Measurements from ENCODE around the gene EWSR1.

EWSR1 gene

DNA sequence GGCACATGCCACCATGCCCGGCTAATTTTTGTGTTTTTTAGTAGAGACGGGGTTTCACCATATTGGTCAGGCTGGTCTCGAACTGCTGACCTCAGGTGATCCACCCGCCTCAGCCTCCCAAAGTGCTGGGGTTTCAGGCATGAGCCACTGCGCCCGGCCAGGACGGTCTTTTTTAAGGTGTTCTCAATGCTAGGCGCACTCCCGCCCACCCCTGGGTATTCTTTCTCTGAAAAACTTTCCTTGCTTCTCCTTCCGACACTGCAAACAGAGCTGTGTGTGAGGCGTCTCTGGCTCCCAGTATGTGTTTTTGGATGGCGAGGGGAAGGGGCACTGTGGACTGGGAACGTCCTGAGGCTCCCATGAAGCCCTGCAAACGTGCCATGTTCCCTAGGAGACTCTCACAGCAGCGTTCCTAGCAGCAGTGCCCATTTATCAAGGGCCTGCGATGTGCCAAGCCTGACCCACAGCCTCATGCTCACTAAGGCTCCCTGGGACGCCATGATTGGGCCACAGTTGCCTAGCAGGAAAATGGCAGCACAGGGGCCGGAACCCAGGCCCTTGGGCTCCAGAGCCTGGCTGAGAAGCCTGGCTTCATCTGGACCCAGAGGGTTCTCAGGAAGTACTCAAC lies 49.9 kb downstream of the EWSR1 start (continued):
- TF ChIP-seq, protein P1, sequence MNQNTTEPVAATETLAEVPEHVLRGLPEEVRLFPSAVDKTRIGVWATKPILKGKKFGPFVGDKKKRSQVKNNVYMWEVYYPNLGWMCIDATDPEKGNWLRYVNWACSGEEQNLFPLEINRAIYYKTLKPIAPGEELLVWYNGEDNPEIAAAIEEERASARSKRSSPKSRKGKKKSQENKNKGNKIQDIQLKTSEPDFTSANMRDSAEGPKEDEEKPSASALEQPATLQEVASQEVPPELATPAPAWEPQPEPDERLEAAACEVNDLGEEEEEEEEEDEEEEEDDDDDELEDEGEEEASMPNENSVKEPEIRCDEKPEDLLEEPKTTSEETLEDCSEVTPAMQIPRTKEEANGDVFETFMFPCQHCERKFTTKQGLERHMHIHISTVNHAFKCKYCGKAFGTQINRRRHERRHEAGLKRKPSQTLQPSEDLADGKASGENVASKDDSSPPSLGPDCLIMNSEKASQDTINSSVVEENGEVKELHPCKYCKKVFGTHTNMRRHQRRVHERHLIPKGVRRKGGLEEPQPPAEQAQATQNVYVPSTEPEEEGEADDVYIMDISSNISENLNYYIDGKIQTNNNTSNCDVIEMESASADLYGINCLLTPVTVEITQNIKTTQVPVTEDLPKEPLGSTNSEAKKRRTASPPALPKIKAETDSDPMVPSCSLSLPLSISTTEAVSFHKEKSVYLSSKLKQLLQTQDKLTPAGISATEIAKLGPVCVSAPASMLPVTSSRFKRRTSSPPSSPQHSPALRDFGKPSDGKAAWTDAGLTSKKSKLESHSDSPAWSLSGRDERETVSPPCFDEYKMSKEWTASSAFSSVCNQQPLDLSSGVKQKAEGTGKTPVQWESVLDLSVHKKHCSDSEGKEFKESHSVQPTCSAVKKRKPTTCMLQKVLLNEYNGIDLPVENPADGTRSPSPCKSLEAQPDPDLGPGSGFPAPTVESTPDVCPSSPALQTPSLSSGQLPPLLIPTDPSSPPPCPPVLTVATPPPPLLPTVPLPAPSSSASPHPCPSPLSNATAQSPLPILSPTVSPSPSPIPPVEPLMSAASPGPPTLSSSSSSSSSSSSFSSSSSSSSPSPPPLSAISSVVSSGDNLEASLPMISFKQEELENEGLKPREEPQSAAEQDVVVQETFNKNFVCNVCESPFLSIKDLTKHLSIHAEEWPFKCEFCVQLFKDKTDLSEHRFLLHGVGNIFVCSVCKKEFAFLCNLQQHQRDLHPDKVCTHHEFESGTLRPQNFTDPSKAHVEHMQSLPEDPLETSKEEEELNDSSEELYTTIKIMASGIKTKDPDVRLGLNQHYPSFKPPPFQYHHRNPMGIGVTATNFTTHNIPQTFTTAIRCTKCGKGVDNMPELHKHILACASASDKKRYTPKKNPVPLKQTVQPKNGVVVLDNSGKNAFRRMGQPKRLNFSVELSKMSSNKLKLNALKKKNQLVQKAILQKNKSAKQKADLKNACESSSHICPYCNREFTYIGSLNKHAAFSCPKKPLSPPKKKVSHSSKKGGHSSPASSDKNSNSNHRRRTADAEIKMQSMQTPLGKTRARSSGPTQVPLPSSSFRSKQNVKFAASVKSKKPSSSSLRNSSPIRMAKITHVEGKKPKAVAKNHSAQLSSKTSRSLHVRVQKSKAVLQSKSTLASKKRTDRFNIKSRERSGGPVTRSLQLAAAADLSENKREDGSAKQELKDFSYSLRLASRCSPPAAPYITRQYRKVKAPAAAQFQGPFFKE (tag by site-specific recombination; IDR thresholded peaks at IDR 0.05; ENCODE audit: borderline replicate concordance), result no peak
- TF ChIP-seq ZNF423 (tag by site-specific recombination; IDR thresholded peaks at IDR 0.05), result no peak

DNA sequence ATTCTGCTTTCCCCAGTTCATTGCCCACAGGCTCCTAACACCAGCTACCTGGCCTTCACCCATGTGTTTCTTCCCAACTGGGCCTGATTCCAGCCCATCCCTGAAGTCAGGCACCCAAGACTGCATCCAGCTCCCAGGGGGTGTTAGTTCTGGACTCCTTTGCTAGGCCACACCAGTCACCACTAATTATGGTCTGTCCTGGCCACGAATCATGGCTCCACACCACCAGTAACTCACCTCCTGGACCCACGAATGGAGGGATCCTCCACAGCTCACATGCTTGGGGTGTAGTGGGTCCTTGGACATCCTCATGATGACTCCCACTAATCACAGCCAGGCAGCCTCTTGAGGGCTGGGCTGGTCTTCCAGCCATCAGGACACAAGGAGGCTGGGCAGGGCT lies 51.0 kb downstream of the EWSR1 start:
- Histone ChIP-seq H3K9me3 (ENCODE audit: control insufficient read depth, insufficient read depth, low read depth, low read length) (no peaks in the 10 kb centered on the region), H3K4me1 (ENCODE audit: control insufficient read depth, insufficient read depth, low read length) (peaks cover 6% of the 10 kb centered on the region), H3K36me3 (ENCODE audit: control insufficient read depth in 2 of 2, insufficient read depth in 1 of 2, low read length in 2 of 2) (no peaks in the 10 kb centered on the region; a peak in 1 of 3 replicates), H3K4me3 (ENCODE audit: low read depth, low read length) (no peak overlapping the region), H3K27ac (ENCODE audit: extremely low read depth, low read depth, low read length) (no peak overlapping the region)
- TF ChIP-seq, protein P2, sequence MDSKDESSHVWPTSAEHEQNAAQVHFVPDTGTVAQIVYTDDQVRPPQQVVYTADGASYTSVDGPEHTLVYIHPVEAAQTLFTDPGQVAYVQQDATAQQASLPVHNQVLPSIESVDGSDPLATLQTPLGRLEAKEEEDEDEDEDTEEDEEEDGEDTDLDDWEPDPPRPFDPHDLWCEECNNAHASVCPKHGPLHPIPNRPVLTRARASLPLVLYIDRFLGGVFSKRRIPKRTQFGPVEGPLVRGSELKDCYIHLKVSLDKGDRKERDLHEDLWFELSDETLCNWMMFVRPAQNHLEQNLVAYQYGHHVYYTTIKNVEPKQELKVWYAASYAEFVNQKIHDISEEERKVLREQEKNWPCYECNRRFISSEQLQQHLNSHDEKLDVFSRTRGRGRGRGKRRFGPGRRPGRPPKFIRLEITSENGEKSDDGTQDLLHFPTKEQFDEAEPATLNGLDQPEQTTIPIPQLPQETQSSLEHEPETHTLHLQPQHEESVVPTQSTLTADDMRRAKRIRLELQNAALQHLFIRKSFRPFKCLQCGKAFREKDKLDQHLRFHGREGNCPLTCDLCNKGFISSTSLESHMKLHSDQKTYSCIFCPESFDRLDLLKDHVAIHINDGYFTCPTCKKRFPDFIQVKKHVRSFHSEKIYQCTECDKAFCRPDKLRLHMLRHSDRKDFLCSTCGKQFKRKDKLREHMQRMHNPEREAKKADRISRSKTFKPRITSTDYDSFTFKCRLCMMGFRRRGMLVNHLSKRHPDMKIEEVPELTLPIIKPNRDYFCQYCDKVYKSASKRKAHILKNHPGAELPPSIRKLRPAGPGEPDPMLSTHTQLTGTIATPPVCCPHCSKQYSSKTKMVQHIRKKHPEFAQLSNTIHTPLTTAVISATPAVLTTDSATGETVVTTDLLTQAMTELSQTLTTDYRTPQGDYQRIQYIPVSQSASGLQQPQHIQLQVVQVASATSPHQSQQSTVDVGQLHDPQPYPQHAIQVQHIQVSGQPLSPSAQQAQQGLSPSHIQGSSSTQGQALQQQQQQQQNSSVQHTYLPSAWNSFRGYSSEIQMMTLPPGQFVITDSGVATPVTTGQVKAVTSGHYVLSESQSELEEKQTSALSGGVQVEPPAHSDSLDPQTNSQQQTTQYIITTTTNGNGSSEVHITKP (tag by site-specific recombination; IDR thresholded peaks at IDR 0.05), result peak; percentile 54
- TF ChIP-seq ZFHX2 (tag by site-specific recombination; conservative IDR thresholded peaks at IDR 0.05) (no peak), GLIS1 (tag by site-specific recombination; IDR thresholded peaks at IDR 0.05) (peak; percentile 18; the same call in 1 of the 2 replicates)
- ChIA-PET CTCF (interaction anchor here (1.0 to 2.3 kb wide), 3 partner anchors 8 to 40 kb away, joined by 3 to 6 read pairs (median 3); no protein-coding TSS in a partner anchor), POLR2A (no interaction called here)

DNA sequence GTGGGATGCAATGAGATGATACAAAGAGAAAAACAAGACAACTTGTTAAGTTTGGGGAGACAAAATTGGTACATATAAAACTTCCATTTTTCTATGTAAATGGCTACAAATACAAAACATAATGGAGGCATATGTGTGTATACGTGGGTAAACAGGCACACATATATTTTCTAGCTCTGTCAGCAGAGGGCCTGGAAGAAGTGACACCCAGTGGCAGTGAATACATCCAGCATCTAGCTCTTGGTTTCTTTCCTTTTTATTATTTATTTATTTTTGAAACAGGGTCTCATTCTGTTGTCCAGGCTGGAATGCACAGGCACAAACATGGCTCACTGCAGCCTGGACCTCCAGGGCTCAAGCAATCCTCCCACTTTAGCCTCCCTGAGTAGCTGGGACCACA lies 52.5 kb downstream of the EWSR1 start:
- no peaks in the 10 kb centered on the region for H3K9me3 ChIP-seq (ENCODE audit: control insufficient read depth, insufficient read depth, low read depth, low read length)
- no peak overlapping the region for H3K4me3 ChIP-seq (ENCODE audit: low read depth, low read length)
- ChIA-PET CTCF (interaction anchor here (1.0 to 2.5 kb wide), 3 partner anchors 14 to 70 kb away, joined by 4 to 15 read pairs (median 5); partner anchors contain the start of gene GAS2L1), POLR2A (interaction anchor here (0.9 to 1.2 kb wide), 2 partner anchors 14 to 19 kb away, joined by 4 read pairs; partner anchors contain the start of gene GAS2L1)
- H3K27ac ChIP-seq (ENCODE audit: extremely low read depth, low read depth, low read length), result no peak overlapping the region
- no peaks in the 10 kb centered on the region; a peak in 1 of 3 replicates for H3K36me3 ChIP-seq (ENCODE audit: control insufficient read depth in 2 of 2, insufficient read depth in 1 of 2, low read length in 2 of 2)
- H3K4me1 ChIP-seq (ENCODE audit: control insufficient read depth, insufficient read depth, low read length), result no peaks in the 10 kb centered on the region; the same call in 1 of the 2 replicates
- TF ChIP-seq GLIS1 (tag by site-specific recombination; IDR thresholded peaks at IDR 0.05) (no peak), ZNF354C (tag by site-specific recombination; IDR thresholded peaks at IDR 0.05; ENCODE audit: borderline replicate concordance, low read depth) (no peak), ZNF16 (tag by site-specific recombination; IDR thresholded peaks at IDR 0.05; ENCODE audit: low read depth) (no peak)
- TF ChIP-seq, protein P3, sequence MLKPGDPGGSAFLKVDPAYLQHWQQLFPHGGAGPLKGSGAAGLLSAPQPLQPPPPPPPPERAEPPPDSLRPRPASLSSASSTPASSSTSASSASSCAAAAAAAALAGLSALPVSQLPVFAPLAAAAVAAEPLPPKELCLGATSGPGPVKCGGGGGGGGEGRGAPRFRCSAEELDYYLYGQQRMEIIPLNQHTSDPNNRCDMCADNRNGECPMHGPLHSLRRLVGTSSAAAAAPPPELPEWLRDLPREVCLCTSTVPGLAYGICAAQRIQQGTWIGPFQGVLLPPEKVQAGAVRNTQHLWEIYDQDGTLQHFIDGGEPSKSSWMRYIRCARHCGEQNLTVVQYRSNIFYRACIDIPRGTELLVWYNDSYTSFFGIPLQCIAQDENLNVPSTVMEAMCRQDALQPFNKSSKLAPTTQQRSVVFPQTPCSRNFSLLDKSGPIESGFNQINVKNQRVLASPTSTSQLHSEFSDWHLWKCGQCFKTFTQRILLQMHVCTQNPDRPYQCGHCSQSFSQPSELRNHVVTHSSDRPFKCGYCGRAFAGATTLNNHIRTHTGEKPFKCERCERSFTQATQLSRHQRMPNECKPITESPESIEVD (tag by site-specific recombination; IDR thresholded peaks at IDR 0.05), result no peak
- TF ChIP-seq, protein P4, sequence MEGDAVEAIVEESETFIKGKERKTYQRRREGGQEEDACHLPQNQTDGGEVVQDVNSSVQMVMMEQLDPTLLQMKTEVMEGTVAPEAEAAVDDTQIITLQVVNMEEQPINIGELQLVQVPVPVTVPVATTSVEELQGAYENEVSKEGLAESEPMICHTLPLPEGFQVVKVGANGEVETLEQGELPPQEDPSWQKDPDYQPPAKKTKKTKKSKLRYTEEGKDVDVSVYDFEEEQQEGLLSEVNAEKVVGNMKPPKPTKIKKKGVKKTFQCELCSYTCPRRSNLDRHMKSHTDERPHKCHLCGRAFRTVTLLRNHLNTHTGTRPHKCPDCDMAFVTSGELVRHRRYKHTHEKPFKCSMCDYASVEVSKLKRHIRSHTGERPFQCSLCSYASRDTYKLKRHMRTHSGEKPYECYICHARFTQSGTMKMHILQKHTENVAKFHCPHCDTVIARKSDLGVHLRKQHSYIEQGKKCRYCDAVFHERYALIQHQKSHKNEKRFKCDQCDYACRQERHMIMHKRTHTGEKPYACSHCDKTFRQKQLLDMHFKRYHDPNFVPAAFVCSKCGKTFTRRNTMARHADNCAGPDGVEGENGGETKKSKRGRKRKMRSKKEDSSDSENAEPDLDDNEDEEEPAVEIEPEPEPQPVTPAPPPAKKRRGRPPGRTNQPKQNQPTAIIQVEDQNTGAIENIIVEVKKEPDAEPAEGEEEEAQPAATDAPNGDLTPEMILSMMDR (tag by site-specific recombination; IDR thresholded peaks at IDR 0.05), result peak; percentile 32; the same call in 1 of the 2 replicates

Data from HEK293 (cell line).